Calu3 (cell line): ENCODE results near the gene FREM3. TPM values are rescaled to one million over a fixed set of nuclear protein-coding genes. Genes with fewer than 3 reads are reported as not detected.

Experiments used
- BruUV-seq: library from RNA; stranded (reverse); fragments of 400-500 nt; replicated peaks from 2 replicates; lab custom pipeline; 2021; lab: Mats Ljungman, UMichigan
- CTCF ChIA-PET: fragments of 300-600 bp; sonication (Branson Sonifier 250); formaldehyde crosslinking; loops from one replicate; lab custom pipeline; 2022; ENCODE audit warnings: antibody characterized with exemption; lab: Charles Lee
- DNase-seq: peaks from one replicate; pipeline ENCODE4 v3.0.0; 2022
- H3K27ac Mint-ChIP-seq: one replicate; pipeline ENCODE4 v1.8.0; 2022; ENCODE audit warnings: mixed read lengths; ENCODE audit not compliant: unreplicated experiment
- H3K27me3 Mint-ChIP-seq: one replicate; pipeline ENCODE4 v1.8.0; 2022; ENCODE audit warnings: mixed read lengths; ENCODE audit not compliant: unreplicated experiment
- H3K36me3 Mint-ChIP-seq: one replicate; pipeline ENCODE4 v1.8.0; 2022; ENCODE audit warnings: mild to moderate bottlenecking, moderate library complexity, mixed read lengths; ENCODE audit not compliant: insufficient read depth, unreplicated experiment
- H3K4me1 Mint-ChIP-seq: one replicate; pipeline ENCODE4 v1.8.0; 2022; ENCODE audit warnings: mild to moderate bottlenecking, low read depth, mixed read lengths; ENCODE audit not compliant: unreplicated experiment
- H3K4me3 Mint-ChIP-seq: one replicate; pipeline ENCODE4 v1.8.0; 2022; ENCODE audit warnings: mild to moderate bottlenecking, low read depth, moderate library complexity, mixed read lengths; ENCODE audit not compliant: unreplicated experiment
- H3K9me3 Mint-ChIP-seq: one replicate; pipeline ENCODE4 v1.8.0; 2022; ENCODE audit warnings: low read depth, mixed read lengths; ENCODE audit not compliant: unreplicated experiment
- CTCF ChIP-seq: fragments of 200-600 bp; IDR thresholded peaks from one replicate; pipeline ENCODE4 v1.8.0; 2022; ENCODE audit warnings: antibody characterized with exemption; ENCODE audit not compliant: unreplicated experiment
- intact Hi-C: fragments of 100-400 bp; cut with micrococcal nuclease; formaldehyde crosslinking; loops from one replicate; pipeline ENCODE4 v1.10.0; 2022; ENCODE audit not compliant: unreplicated experiment
- total RNA-seq: library from RNA; stranded (reverse); gene quantifications from 2 replicates; pipeline ENCODE4 v1.2.3, GENCODE V29; 2022

The FREM3 gene
- total RNA-seq, 1 experiment from 2014 or later: not detected

GRCh38 chr4:143564472-143564871 lies 136.0 kb downstream of the FREM3 start:
- H3K27me3 Mint-ChIP-seq: peaks cover 8% of the 10 kb centered on the region
- no peaks in the 10 kb centered on the region for H3K9me3 Mint-ChIP-seq
- CTCF ChIA-PET: no interaction called here
- TF ChIP-seq CTCF: no peak
- peaks cover 1% of the 10 kb centered on the region for H3K36me3 Mint-ChIP-seq
- BruUV-seq: no TSS peak
- no peak overlapping the region for H3K27ac Mint-ChIP-seq
- H3K4me1 Mint-ChIP-seq: no peaks in the 10 kb centered on the region
- intact Hi-C loops: no loop called here
- DNase-seq: no peak
- H3K4me3 Mint-ChIP-seq: no peak overlapping the region

GRCh38 chr4:143559757-143560147 lies 140.7 kb downstream of the FREM3 start:
- no TSS peak for BruUV-seq
- peak overlapping the region; percentile 73 for H3K4me3 Mint-ChIP-seq

GRCh38 chr4:143558823-143559756 lies 141.4 kb downstream of the FREM3 start:
- H3K4me1 Mint-ChIP-seq: no peaks in the 10 kb centered on the region
- intact Hi-C loops: loop anchor here (5.0 kb wide), 2 partner anchors 348 to 733 kb away; partner anchors contain the start of gene GYPE
- H3K36me3 Mint-ChIP-seq: peaks cover 9% of the 10 kb centered on the region
- TF ChIP-seq CTCF: no peak
- H3K4me3 Mint-ChIP-seq: peak overlapping the region; percentile 73
- no peaks in the 10 kb centered on the region for H3K9me3 Mint-ChIP-seq
- BruUV-seq: no TSS peak
- peak; percentile 69 for DNase-seq
- peaks cover 8% of the 10 kb centered on the region for H3K27me3 Mint-ChIP-seq
- no peak overlapping the region for H3K27ac Mint-ChIP-seq
- CTCF ChIA-PET: interaction anchor here (0.7 to 2.0 kb wide), 4 partner anchors 15 to 421 kb away, joined by 3 to 5 read pairs (median 4); no protein-coding TSS in a partner anchor

More at GRCh38 chr4:143559757-143560147, 140.7 kb downstream of the FREM3 start:
- TF ChIP-seq CTCF: no peak
- H3K27me3 Mint-ChIP-seq: peaks cover 8% of the 10 kb centered on the region
- no peak for DNase-seq
- CTCF ChIA-PET: interaction anchor here (1.2 to 2.0 kb wide), 2 partner anchors 16 to 421 kb away, joined by 4 to 5 read pairs; no protein-coding TSS in a partner anchor
- intact Hi-C loops: loop anchor here (5.0 kb wide), 2 partner anchors 348 to 733 kb away; partner anchors contain the start of gene GYPE
- no peaks in the 10 kb centered on the region for H3K4me1 Mint-ChIP-seq
- no peaks in the 10 kb centered on the region for H3K9me3 Mint-ChIP-seq
- no peak overlapping the region for H3K27ac Mint-ChIP-seq
- H3K36me3 Mint-ChIP-seq: peaks cover 9% of the 10 kb centered on the region

GRCh38 chr4:143558286-143558685 lies 142.2 kb downstream of the FREM3 start:
- no peaks in the 10 kb centered on the region for H3K4me1 Mint-ChIP-seq
- no peak overlapping the region for H3K27ac Mint-ChIP-seq
- BruUV-seq: no TSS peak
- intact Hi-C loops: loop anchor here (5.0 kb wide), 2 partner anchors 349 to 734 kb away; partner anchors contain the start of gene GYPE
- DNase-seq: no peak
- H3K4me3 Mint-ChIP-seq: no peak overlapping the region
- no peak for TF ChIP-seq CTCF
- H3K27me3 Mint-ChIP-seq: peaks cover 8% of the 10 kb centered on the region
- CTCF ChIA-PET: interaction anchor here (0.7 to 2.0 kb wide), 3 partner anchors 23 to 422 kb away, joined by 3 to 5 read pairs (median 4); no protein-coding TSS in a partner anchor
- H3K36me3 Mint-ChIP-seq: peaks cover 9% of the 10 kb centered on the region
- H3K9me3 Mint-ChIP-seq: no peaks in the 10 kb centered on the region
